HG02763 (cell line): ENCODE results near the gene TNFSF13B.
"Not testable (repeated sequence)": the region's sequence is repeated elsewhere in the genome, so short reads cannot be mapped to it uniquely, and the experiment has no call there.

Experiments
- ATAC-seq: cut with Tn5 transposase; IDR thresholded peaks from one replicate; pipeline ENCODE4 v1.9.1; 2021; ENCODE audit warnings: mild to moderate bottlenecking, moderate library complexity; ENCODE audit not compliant: unreplicated experiment

Gene TNFSF13B, protein sequence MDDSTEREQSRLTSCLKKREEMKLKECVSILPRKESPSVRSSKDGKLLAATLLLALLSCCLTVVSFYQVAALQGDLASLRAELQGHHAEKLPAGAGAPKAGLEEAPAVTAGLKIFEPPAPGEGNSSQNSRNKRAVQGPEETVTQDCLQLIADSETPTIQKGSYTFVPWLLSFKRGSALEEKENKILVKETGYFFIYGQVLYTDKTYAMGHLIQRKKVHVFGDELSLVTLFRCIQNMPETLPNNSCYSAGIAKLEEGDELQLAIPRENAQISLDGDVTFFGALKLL

DNA sequence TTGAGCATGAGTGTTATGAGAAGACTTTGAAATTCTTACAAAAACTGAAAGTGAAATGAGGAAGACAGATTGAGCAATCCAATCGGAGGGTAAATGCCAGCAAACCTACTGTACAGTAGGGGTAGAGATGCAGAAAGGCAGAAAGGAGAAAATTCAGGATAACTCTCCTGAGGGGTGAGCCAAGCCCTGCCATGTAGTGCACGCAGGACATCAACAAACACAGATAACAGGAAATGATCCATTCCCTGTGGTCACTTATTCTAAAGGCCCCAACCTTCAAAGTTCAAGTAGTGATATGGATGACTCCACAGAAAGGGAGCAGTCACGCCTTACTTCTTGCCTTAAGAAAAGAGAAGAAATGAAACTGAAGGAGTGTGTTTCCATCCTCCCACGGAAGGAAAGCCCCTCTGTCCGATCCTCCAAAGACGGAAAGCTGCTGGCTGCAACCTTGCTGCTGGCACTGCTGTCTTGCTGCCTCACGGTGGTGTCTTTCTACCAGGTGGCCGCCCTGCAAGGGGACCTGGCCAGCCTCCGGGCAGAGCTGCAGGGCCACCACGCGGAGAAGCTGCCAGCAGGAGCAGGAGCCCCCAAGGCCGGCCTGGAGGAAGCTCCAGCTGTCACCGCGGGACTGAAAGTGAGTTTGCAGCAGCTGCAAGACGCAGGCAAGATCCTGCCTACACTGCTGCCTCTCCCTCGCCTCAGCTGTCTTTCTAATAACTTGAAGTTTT lies at the start of gene TNFSF13B:
Gene TNFSF13B (plus strand): TSS at position 118 of the 728 bp plus-strand sequence. CDS start 178 bp downstream, at position 296.
- peak; percentile 76 for ATAC-seq

DNA sequence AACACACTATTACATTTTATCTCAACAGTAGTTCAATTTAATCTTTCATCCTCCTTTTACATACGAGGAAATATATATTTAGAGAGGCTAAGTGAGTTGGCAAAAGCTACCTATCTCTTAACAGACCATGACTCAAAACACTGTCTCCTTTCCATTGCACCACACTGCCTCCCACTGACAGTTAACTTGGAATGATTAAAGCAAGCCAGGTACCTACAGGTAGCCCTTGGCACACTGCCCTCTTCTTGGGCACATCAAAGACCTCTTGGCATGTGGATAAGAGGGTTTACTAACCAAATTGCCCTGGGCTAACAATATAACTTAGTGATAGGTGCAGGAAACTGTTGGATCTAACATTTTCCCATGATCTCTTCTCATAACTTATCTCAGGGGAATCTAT lies 49.5 kb upstream of the TNFSF13B start:
- ATAC-seq, result no peak

DNA sequence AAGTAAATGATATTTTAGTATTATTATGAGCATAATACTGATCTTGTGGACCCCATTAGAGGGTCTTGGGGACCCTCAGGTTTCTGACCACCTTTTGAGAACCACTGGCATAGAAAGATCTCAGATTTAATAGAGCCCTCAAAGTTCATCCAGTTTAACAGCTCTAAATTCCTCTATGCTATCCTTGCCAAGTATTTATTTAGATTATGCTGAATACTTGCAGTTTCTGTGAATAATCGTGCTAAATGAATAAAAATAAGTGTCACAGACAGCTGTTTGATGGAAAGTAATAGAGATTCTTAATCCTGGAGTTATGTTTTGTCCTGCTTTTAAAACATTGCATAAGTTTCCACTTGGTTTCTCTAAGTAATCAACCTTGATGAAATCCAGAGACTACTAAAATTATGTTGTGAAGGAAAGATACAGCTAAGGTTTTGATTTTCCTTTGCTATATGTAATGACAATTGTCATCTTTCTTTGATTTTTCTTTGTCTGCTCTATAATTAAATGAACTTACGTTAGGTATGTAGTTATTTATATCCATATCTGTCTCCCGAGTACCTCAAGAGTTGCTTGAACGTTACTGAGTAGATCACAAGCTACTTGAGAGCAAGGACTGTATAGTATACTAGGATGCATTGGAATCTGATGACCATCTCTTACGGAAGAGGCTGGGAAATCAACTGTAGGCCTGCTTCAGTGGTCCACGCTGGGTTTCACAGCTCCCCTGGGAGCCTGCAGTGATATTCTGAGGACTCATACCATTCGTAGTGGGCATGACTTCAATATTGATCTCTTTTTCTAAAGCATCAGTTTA lies 45.6 kb upstream of the TNFSF13B start:
- ATAC-seq, result no peak

DNA sequence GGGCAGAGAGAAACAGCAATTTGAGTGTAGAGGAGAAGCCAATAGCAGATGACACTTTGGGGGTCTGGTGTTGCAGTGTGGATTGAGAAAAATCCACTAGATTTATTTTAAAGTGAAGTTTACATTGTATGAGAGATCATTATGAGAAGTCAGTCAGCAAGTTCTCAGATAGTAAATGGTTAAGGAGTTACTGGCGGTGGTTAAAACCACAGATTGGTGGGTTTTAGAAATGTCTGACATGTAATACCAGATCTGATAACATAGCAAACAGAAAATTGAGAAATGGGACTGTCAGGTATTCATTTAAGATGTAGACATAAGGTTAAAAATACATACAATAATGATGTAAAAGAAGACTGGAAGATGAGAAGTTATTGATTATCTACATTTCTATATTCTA lies 44.1 kb upstream of the TNFSF13B start:
- no peak for ATAC-seq

DNA sequence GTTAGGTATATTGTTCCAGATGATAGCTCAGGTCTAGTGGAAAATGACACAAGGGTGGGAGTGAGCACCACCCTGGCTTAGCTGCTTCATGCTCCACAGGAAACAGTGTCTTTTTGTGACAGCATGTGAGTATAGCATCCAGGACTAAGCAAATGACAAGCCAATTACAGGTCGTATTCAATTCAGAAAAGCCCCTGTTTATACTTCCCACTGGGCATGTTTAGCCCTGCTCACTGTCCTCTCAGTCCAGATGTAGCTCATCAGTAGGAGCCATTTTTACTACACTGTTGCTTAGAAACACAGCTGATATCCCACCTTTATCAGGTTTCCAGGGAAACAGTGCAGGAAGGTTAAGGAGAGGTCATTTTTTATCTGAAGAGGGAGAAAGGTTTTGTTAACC lies 43.3 kb upstream of the TNFSF13B start:
- no peak for ATAC-seq

DNA sequence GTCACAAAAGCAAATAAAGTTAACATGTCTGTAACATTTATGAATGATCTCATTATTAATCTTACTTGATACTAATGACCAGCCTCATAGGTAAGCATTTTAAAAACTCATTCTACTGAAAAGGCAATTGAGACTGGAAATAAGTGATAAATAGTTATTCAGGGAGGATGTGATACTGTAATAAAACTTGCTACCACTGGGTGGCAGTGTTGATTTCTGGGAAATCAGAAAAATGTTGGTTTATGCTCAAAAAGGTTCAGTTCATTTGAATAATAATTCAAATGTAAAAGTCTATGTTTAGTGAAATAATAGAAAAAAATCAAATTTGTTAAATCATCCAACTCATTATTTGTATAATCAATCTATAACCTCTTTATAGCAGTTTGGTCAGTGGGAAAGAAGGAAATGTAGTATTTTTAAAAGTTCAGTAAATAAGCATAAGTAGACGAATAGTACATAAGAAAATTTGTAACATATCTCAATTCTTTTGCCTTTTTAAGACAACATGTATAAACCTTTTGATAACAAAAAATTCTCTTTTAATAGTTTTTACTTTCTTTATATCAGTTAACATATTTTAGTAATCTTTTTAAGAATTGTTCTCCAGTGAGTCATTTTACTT lies 41.8 kb upstream of the TNFSF13B start:
- no peak for ATAC-seq

DNA sequence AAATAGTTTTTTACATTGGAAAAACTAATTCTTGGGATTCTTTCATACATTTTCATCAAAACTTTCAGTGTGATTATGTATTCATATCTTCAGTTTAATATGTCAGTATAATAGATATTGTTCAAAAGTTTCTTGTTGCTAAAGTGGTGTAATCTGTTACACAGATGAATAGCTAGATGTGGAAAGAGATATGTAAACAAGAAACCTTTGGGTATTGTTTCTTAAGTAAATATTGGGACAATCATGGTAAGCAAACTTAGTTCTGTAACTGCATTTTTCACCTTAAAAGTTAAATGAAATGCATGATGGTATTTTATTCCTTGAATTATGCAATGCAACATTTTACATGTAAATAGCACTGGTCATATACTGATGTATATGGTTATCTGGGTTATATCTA lies 39.1 kb upstream of the TNFSF13B start:
- no peak for ATAC-seq

DNA sequence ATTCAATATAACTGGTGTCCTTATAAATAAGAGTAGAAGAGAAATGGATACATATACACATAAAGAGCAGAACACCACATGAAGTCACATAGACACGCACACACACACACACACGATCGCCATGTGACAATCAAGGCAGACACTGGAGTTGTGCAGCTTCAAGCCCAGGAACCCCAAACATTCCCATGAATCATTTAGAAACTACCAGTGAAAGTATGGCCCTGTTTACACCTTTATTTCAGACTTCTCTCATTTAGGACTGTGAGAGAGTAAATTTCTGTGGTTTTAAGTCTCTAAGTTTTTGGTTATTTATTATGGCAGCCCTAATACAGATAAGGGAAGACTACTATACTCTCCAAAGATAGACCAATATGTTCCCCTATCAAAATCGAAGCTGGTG lies 20.4 kb upstream of the TNFSF13B start:
- ATAC-seq, result peak; percentile 54

DNA sequence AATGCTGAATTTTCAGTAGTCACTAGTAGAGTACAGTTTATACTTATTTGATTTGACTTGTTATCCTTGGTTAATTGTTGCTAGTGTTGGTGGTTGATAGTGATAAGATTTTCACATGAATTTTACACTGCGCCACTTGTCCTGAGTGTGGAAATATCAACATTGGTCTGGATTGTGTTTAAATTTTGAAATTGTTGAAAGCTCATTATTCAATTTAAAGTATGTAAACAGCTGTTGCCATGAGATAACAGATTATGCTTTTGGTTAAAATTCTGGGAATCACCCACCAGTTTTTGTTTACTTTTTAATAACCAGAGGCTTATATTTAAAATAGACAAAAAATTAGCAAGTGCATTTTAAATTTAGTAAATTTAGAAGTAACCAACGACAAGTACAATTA lies 12.3 kb upstream of the TNFSF13B start:
- no peak for ATAC-seq

DNA sequence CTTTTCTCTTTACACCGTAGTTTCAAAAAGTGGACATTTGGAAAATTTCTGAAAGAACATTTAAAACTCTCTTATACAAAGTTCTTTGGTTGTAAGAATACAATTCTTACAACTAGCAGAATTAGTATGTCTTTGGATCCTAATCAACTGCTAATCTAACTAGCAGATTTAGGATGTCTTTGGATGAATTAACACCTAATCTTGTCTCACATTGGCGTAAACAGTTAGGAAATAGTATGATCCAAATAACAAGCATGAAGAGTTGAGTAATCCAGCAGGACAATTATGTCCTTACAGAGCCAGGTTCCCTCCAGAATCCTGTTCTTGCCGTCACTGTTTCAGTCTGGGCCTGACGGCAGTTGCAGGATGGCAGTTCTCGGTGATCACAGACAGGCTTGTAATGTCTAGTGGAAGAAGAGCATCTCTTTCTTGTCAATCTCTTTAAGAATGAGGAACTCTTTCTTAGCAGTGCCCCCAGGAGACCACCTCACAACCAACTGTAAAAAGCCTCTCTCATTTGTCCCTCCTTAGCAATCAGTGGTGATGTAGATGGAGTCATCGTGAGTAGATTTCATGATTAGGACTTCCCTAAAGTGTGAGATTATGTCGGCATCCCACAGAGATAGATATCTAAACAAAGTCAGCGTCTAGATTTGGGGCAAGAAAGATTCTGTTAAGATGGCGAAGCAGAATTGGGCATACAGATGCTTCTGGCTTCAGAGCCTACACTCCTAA lies 5.7 kb upstream of the TNFSF13B start:
- ATAC-seq, result no peak

DNA sequence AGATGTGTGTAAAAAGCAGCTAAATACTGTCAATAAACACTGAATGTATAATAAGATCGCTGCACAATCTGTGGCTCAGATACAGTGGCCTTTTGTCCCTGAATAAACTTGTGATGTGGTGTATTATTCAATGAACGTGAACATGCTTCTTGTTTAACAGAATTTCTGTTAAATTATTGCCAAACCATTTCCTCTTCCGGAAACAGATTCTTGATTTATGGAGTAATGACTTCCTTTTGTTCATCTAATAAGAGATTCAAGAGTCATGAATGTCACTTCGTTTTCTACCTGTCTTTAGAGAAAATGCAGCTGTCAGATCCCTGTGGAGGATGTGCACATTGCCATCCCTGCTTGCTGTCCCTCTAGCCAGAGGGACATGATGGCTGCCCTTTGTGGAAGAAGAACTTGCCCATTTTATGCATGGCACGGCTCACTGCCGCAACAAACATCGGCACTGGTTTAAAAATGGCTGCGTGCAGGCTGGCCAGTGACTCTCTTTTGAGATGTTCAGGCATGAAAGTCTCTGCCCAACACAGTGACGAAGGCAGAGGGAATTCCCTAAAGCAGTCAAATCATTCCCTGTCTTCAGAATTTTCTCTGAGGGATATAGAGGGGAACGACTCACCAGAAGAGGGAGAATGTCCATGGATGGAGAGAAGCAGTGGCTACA lies 3.1 kb upstream of the TNFSF13B start:
- no peak for ATAC-seq

DNA sequence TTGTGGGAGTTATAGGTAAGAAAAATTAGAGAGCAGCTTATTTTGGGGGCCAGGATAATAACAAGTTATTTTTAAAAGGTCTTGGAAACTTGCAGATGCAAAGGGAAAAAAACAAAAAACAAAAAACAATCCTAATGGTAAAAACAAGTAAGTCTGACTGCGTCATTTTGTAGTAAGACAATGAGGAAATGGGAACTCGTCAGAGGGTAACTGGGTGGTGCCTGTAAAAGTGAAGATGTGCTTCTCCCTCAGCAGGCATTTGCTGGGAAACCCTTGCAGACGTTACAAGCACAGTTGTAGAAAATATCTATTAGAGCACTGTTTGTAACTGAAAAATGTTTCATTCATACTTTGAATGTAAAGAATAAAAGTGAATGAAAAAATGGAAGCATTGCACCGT lies 2.2 kb upstream of the TNFSF13B start:
- no peak for ATAC-seq

DNA sequence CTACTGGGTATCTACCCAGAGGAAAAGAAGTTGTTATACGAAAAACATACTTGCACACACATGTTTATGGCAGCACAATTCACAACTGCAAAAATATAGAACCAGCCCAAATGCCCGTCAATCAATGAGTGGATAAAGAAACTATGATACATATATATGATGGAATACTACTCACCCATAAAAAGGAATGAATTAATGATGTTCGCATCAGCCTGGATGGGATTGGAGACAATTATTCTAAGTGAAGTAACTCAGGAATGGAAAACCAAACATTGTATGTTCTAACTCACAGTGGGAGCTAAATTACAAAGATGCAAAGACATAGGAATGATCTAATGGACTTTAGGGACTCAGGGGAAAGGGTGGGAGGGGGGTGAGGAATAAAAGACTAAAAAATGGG lies 1.7 kb upstream of the TNFSF13B start:
- ATAC-seq, result not testable (repeated sequence)

DNA sequence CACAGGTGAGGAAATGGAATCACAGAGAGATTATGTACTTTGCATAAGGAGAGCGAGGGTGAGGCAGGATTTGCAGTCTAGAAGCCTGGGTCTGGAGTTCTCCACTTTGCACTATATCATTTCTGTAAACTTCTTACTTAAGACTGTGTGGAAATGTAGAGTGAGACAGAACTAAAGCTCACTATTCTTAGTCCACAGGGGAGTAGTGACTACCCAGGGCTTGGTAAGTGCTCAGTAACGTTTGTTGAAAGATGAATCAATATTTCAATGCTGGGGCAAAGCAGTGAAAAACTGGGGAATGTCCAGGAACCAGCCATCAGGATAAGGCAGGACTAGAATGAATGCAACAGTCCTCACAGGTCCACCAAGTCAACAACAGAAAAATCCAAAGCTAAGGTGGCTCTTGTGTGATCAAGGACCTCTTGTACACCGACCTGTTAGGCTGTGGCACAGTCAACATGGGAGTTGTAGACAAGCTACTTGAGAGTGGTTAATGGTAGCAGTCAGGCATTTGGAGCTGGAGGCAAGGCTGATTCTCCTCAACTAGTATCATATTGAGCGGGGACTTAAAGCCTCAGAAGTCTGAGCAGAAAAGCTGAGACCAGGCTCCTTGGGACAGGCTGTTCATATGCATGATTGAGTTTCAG lies 929 bp upstream of the TNFSF13B start:
- ATAC-seq, result no peak

DNA sequence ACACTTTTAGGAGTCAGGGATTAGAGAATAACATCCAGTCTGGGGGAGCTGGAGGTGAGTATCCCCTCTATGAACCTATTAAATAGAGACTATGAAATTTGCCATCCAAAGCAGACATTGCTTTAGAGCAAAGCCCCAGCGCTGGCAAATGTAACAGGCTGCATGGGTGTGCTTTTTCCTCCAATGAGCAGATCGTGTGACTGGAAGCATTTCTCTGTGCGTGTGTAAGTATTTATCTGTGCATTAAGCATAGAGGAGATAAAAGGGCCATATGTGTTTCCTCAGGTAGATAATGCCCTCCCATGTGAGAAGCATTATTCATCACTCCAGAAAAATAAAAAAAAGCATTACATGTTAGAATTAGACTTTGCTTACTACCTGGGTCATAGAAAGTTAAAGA lies 924 bp downstream of the TNFSF13B start:
- peak; percentile 6 for ATAC-seq

DNA sequence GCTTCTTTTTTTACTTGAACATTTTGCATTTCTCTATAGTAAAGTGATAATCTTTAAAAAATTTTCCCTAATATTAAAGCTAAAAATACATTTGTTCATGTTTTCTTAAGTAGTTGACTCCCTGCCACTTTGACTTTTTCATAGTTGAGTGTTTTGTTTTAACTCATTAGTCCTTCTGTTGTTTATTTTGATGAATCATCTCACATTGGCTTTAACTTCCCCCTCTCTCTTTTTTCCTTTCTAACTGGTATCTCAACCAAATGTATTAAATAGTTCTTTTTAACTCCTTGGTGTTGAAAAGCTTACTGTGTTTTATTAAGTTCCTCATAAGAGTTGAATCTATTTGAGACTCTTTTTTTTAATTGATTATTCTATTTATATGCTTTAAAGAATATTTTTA lies 2.8 kb downstream of the TNFSF13B start:
- ATAC-seq, result no peak

DNA sequence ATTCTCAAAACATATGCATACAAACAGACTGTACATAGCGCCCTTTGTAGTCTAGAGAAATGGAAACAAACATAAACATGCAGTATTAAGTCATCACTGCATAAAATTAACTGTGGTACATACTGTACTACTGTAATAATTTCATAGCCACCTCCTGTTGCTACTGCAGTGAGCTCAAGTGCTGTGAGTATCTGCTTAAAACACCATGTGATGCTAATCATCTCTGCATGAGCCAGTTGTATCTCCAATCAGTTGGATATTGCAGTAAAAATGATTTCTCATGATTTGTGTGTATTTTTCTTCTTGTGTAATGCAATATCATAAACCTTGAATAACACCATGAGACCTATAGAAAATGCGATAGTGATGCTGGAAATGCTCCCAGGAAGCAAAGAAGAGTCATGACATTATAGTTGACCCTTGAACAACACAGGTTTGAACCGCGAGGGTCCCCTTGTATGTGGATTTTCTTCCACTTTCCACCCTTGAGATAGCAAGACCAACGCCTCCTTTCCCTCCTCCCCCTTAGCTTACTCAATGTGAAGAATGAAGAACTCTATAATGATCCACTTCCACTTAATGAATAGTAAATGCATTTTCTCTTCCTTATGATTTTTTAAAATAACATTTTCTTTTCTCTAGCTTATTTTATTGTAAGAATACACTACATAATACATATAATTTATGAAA lies 4.1 kb downstream of the TNFSF13B start:
- no peak for ATAC-seq

DNA sequence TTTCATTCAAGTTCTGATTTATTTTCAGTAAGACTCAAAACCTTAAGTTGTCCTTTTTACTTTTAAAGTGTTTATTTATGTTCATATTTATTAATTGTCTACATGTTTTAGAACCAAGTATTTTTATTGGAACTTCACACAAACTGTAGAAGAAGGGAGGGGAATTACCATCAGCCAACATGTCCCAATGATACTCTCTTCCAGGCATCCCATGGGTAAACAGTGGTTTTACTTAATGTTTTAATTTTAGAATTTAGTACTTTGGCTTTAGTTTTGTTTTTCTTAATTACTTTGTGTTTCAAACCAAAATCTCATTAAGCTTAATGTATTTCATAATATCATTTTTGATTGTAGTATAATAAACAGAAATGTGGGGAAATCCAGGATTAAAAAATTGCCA lies 5.2 kb downstream of the TNFSF13B start:
- ATAC-seq, result no peak

DNA sequence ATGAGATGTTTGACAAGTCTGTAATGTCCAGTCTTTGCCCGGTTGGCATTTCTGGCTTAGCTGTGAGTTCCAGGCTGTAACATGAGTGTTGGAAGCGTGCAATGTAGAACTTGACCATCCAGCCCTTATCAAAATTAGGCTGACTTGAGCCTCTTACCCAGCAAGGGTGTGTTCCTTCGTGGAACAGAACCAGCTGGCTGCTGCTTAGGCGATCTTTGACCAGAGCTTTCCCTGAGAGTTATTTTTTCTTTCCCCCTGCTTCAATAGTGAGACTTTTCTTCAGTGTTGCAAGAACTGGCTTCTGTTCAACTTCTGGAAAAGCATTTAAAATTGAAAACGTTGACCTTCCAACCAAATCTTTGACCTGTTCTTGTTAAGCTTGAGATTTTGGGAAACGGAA lies 6.5 kb downstream of the TNFSF13B start:
- ATAC-seq, result no peak
